ENCODE results near the gene NUDT14.

DNA sequence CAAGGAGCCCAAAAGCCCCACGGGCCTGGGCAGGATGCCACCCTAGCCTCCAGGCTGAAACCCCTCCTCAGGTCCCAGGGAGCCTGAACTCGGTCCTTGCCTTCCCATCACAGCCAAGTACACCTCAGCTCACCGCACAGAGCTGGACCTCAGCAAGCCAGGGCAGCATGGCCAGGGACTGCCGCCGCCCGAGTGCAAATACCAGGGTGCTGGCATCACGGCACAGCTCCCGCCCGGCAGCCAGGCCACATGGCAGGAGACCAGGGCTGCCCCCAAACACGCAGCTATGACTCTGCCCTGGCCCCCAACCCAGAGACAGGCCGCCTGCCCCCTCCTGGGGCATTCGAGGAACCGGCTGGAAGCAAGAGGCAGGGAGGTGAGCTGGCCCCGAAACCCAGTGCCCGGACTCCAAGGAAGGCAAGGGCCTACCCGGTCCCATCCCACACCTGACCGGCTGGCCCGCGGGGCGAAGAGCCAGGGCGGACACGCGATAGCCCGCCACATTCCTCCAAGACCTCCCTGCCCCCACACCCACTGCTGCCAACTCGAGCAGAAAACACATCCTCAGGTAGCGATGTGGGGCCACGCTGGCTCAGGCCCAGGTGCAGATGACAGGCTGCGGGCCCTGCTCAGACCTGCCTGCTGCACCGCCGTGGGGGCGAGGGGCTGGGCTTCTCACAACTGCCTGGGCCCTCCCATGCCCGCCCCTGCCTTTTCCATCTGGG is 15.2 kb downstream of the NUDT14 start:
- TF ChIP-seq CTCF (IDR thresholded peaks at IDR 0.05) (no peak), EZH2phosphoT487 (IDR thresholded peaks at IDR 0.05) (no peak), EZH2 (IDR thresholded peaks at IDR 0.05) (no peak)
